Peyer's patch (tissue), 4 donors: ENCODE results near the gene R3HDM4.

ENCODE experiments used
- CTCF ChIP-seq, 6 experiments: fragments of 450-650 bp in 4 of 6; fragments of 200-600 bp in 2 of 6; sonication (generic) in 1 of 6; IDR thresholded peaks; one replicate each; pipeline ENCODE4 v1.5.1; 2017 to 2019; ENCODE audit warnings: antibody characterized with exemption in 6 of 6, mild to moderate bottlenecking in 3 of 6, moderate library complexity in 1 of 6
- POLR2A ChIP-seq, 2 donors: fragments of 450-650 bp; IDR thresholded peaks; one replicate each; pipeline ENCODE4 v1.5.1; 2017; ENCODE audit warnings: antibody characterized with exemption in 2 of 2, mild to moderate bottlenecking in 2 of 2, moderate library complexity in 2 of 2

GRCh38 chr19:871446-872265 lies 41.4 kb downstream of the R3HDM4 start:
- no peak for TF ChIP-seq POLR2A (IDR thresholded peaks at IDR 0.05)
- no peak for TF ChIP-seq CTCF (IDR thresholded peaks at IDR 0.05)
